Ascending aorta (tissue), 2 donors: ENCODE results near the gene SNX24. TPM values are rescaled to one million over a fixed set of nuclear protein-coding genes. Genes with fewer than 3 reads are reported as not detected.

Experiments used
- DNase-seq, 2 donors: peaks; one replicate each; pipeline ENCODE4 v3.0.0-alpha.2; 2019; ENCODE audit warnings: low spot score in 2 of 2
- H3K27ac ChIP-seq, 2 donors: fragments of 200-600 bp; sonication (generic); one replicate each; pipeline ENCODE4 v1.5.1; 2016 to 2017; ENCODE audit warnings: mild to moderate bottlenecking in 1 of 2
- H3K27me3 ChIP-seq: fragments of 200-600 bp; sonication (generic); one replicate; pipeline ENCODE4 v1.5.1; 2017
- H3K36me3 ChIP-seq, 2 donors: fragments of 200-600 bp; sonication (generic); one replicate each; pipeline ENCODE4 v1.5.1; 2016
- H3K4me1 ChIP-seq, 2 donors: fragments of 200-600 bp; sonication (generic); one replicate each; pipeline ENCODE4 v1.5.1; 2016 to 2017; ENCODE audit warnings: mild to moderate bottlenecking in 1 of 2
- H3K4me3 ChIP-seq, 2 donors: fragments of 200-600 bp; sonication (generic); one replicate each; pipeline ENCODE4 v1.5.1; 2016 to 2017; ENCODE audit warnings: mild to moderate bottlenecking in 1 of 2
- H3K9me3 ChIP-seq, 2 donors: fragments of 200-600 bp; sonication (generic); one replicate each; pipeline ENCODE4 v1.5.1; 2016
- intact Hi-C: fragments of 100-400 bp; cut with DNase I; formaldehyde crosslinking; loops from one replicate; pipeline ENCODE4 v1.15.1; 2023
- total RNA-seq: library from RNA; depleted of rRNA; stranded (reverse); fragments of >200 nt; gene quantifications from one replicate; pipeline ENCODE4 v1.1.0, GENCODE V29; 2016
- TF ChIP-seq, protein P1 (sequence below), 3 experiments: fragments of 200-600 bp in 2 of 3; fragments of 450-650 bp in 1 of 3; sonication (generic) in 2 of 3; IDR thresholded peaks; one replicate each; pipeline ENCODE4 v1.5.1; 2016 to 2019; ENCODE audit warnings: antibody characterized with exemption in 3 of 3, mild to moderate bottlenecking in 1 of 3, moderate library complexity in 1 of 3

Gene SNX24
- total RNA-seq, 1 donor from 2014 or later = 21.1 TPM

DNA sequence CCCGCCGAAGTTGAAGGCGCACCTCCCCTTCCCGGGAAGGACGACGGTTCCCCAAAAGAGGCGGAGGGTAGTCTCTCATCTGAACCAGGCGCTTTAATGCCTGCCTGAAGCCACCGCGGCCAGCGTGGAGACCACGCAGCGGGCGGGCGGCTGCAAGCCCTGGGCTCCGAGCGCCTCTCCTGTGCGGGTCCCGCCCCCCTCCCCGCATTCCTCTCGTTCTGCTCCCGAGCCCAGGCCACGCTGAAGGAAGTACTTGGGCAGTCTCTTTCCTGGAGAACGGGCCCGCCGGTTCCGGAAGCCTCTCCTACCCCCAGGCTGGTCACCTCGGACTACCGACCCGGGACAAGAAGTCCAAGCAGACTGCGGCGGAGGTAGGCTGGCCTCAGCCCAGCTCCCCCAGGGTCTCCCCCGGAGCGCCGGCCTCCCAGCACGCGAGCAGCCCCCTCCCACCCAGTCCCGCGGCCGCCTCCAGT lies 190.5 kb downstream of the SNX24 start:
- Histone ChIP-seq H3K27me3 (no peaks in the 10 kb centered on the region), H3K4me1 (peaks cover 0 to 9% of the 10 kb centered on the region in 2 donors), H3K36me3 (no peaks in the 10 kb centered on the region), H3K9me3 (no peaks in the 10 kb centered on the region), H3K4me3 (peak overlapping the region; percentile 68 to 97), H3K27ac (peak overlapping the region; percentile 94 to 96)
- TF ChIP-seq, protein P1, sequence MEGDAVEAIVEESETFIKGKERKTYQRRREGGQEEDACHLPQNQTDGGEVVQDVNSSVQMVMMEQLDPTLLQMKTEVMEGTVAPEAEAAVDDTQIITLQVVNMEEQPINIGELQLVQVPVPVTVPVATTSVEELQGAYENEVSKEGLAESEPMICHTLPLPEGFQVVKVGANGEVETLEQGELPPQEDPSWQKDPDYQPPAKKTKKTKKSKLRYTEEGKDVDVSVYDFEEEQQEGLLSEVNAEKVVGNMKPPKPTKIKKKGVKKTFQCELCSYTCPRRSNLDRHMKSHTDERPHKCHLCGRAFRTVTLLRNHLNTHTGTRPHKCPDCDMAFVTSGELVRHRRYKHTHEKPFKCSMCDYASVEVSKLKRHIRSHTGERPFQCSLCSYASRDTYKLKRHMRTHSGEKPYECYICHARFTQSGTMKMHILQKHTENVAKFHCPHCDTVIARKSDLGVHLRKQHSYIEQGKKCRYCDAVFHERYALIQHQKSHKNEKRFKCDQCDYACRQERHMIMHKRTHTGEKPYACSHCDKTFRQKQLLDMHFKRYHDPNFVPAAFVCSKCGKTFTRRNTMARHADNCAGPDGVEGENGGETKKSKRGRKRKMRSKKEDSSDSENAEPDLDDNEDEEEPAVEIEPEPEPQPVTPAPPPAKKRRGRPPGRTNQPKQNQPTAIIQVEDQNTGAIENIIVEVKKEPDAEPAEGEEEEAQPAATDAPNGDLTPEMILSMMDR (IDR thresholded peaks at IDR 0.05) = peak in 1 of 3 experiments; percentile 29
- DNase-seq = peak in 1 of 2 donors; percentile 83
- intact Hi-C loops = loop anchor here (2.0 to 5.0 kb wide), 9 partner anchors 51 to 477 kb away; partner anchors contain the start of genes CSNK1G3, SNX2 and SNX24

DNA sequence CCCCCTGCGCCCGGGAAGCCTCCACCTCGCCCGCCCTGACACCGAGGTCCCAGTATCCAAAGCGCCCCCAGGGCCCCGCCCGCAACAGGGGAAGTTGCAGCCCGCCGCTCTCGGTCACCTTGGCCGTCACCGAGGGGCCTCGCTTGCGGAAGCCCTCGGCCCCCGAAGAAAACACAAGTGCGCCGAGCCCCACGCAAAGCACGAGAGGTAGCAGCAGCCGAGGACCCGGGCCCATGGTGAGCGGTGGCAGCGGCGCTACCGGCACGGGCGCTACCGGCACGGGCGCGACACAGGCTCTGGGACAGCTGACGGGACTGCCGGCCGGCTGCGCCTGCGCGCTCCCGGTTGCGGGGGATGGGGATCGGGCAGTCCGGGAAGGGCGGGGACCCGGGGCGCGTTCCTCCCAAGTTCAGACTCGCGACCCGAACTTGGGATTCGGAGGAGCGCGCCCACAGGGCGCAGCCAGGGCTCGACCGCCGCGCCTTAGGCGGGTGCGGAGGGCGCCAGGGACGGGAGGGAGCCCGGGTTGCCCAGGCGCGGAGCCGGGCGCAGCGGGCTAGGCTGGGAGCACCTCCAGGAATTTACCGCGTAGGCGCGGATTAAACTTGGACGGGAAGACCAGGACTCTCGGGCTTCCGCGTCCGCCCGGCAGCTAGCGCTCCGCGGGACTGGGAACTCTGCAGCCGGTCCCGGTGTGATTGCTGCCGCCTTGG lies 191.1 kb downstream of the SNX24 start, which contains the start of gene PPIC:
Gene PPIC (minus strand): TSS at position 335 of the 713 bp plus-strand sequence. CDS start 100 bp downstream, at position 235.
- H3K4me1 ChIP-seq = peaks cover 0 to 9% of the 10 kb centered on the region in 2 donors
- no peaks in the 10 kb centered on the region for H3K9me3 ChIP-seq
- DNase-seq = peak; percentile 19 to 92
- no peaks in the 10 kb centered on the region for H3K36me3 ChIP-seq
- H3K4me3 ChIP-seq = peak within 1 kb of the TSS; percentile 68 to 97
- no peaks in the 10 kb centered on the region for H3K27me3 ChIP-seq
- TF ChIP-seq, protein P1 (IDR thresholded peaks at IDR 0.05) = no peak
- intact Hi-C loops = loop anchor here (2.0 to 5.0 kb wide), 9 partner anchors 50 to 476 kb away; partner anchors contain the start of genes CSNK1G3, SNX2 and SNX24
- peak within 1 kb of the TSS; percentile 94 to 96 for H3K27ac ChIP-seq

DNA sequence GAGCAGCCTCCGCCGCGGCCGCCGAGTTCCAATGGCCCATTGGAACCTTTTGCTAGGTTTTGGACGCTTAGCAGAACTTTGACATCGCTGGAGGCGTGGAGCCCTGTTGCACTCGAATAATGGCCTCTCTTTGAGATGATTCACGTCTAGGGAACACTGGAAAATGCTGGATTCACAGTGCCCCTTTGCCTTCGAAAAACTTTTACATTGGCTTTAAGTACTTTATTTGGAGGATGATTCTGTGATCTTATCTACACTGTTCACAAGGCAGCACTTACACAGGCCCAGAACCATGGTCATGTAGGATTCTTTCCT lies 191.6 kb downstream of the SNX24 start:
- no peaks in the 10 kb centered on the region for H3K27me3 ChIP-seq
- peak overlapping the region; percentile 94 to 96 for H3K27ac ChIP-seq
- no peaks in the 10 kb centered on the region for H3K36me3 ChIP-seq
- intact Hi-C loops = loop anchor here (2.0 to 5.0 kb wide), 9 partner anchors 50 to 476 kb away; partner anchors contain the start of genes CSNK1G3, SNX2 and SNX24
- TF ChIP-seq, protein P1 (IDR thresholded peaks at IDR 0.05) = no peak
- H3K4me1 ChIP-seq = peaks cover 0 to 9% of the 10 kb centered on the region in 2 donors
- DNase-seq = no peak
- H3K4me3 ChIP-seq = peak overlapping the region; percentile 68 to 97
- H3K9me3 ChIP-seq = no peaks in the 10 kb centered on the region

DNA sequence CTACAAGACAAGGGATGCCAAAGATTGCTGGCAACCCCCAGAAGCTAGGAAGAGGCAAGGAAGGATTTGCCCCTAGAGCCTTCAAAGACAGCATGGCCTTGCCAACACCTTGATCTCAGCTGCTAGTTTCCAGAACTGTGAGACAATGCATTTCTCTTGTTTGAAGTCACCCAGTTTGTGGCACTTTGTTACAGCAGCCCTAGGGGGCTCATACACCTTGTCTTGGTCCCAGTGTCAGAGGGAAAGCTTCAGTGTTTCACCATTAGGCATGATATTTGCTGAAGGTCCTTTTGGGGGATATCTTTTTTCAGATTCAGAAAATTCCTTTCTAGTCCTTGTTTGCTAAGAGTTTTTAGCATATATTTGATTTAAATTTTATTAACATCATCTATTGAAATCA lies 194.3 kb downstream of the SNX24 start:
- no peaks in the 10 kb centered on the region for H3K27me3 ChIP-seq
- H3K36me3 ChIP-seq = no peaks in the 10 kb centered on the region
- no peak overlapping the region for H3K4me3 ChIP-seq
- TF ChIP-seq, protein P1 (IDR thresholded peaks at IDR 0.05) = no peak
- no peaks in the 10 kb centered on the region for H3K9me3 ChIP-seq
- H3K27ac ChIP-seq = no peak overlapping the region
- intact Hi-C loops = loop anchor here (5.0 kb wide), 5 partner anchors 118 to 328 kb away; partner anchors contain the start of gene SNX24
- peaks cover 0 to 9% of the 10 kb centered on the region in 2 donors for H3K4me1 ChIP-seq
- DNase-seq = no peak

DNA sequence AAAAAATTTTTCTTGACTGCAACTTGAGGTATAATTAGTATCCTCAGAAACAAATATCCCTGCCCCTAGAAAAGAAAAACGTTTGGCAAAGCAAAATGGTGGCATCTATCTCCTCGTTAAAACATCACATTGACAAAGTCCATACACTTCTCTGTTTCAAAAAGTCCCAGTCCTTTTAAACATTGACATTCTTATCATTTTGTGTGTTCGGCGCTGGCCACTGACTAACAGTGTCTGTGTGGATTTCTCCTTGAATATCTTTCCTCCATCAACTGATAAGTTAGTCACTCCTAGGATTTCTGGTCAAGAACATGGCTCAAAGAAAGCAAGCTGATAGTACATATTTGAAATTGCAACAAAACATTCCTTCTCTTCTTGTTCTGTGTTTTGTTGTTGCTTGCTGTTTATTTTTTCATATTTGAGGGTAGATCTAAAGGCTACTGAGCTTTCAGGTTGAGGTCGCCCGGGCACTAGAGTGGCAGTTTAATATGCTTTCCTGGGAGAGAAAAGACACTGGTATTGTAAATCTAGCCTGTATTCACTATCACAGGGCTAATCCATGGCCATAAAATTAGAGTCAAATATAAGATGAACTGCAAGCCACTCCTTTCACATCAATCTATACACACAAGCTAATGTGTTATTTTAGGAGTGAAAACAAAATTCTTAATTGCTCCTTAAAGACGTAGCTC lies 199.7 kb downstream of the SNX24 start:
- H3K36me3 ChIP-seq = no peaks in the 10 kb centered on the region
- H3K4me3 ChIP-seq = no peak overlapping the region
- peaks cover 0 to under 1% of the 10 kb centered on the region in 2 donors for H3K9me3 ChIP-seq
- no peak overlapping the region for H3K27ac ChIP-seq
- intact Hi-C loops = no loop called here
- H3K27me3 ChIP-seq = no peaks in the 10 kb centered on the region
- DNase-seq = no peak
- TF ChIP-seq, protein P1 (IDR thresholded peaks at IDR 0.05) = no peak
- H3K4me1 ChIP-seq = no peaks in the 10 kb centered on the region
